NCI-H128 (cell line): ENCODE measurements around the gene KRTAP24-1.

Experiments used
- DNase-seq: peaks from one replicate; lab custom pipeline; 2025; ENCODE audit not compliant: unreplicated experiment; lab: John Stamatoyannopoulos, UW

Gene KRTAP24-1

DNA sequence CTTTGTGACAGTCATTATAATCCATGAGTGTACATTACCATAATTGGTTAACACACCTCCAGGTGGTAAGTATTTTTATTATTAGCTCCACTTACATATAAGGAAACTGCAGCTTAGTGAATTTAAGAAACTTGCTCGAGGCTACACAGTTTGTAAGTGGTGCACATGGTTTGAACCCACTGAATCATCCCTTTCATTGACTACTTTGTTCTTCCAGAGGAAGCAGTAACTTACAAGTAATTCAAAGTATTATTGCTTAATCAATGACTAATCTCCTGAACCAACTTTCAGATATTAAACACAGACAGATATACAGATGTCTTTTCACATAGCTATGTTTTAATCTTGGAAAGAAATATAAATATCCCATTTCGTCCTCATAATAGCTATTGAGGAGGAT lies 48.1 kb downstream of the KRTAP24-1 start:
- DNase-seq: no peak

DNA sequence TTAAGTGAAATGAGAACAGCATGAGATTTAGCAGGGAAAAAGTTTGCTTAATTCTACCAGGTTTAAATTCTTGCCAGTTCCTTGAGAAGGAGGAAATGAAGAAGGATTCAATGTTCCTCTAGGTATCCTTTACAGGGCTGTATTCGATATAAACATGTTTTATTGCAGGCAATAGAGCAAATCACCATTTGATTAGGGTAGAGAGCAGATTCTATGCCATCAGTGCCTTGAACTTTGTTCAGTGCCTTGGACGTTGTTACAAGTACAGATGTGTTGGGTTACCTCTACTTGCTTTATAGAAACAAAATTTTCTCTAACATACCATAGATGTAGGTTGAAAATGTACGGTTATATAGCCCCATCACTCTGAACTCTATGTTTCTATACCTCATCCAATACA lies 48.7 kb downstream of the KRTAP24-1 start:
- DNase-seq: no peak

DNA sequence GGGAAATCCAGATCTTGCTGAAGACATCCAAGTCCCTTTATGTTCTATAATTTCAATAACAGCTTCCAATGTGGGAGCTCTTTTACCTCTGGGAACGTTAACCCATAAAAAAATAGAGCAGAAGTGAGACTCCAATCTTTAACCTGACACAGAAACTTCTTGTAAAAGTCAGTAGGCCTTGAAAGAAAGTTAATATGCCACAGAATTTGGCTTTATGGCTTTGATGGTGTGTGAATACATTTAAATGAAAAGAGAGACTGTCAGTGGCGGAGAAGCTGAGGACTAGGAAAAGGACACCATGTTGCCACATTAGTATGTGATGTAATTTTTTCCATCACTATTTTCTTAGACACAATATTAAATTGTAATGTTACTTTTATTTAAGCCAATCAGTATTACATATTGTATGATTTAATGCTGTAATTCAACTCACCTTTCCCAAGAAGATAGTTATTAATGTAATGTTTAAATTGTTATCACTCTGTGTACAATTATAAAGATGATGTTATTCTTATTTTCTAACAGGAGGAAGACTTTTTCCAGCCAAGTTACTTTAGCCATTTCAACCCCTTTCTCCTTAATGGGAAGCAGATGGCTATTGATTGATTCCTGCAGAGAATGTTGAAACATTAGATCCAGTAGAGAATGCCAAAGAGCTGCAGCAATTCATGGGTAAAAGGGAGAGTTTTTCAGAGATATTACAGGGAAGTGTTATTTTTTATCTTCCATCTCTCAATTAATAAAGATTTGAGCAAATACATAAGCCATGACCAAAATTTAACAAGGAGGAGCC lies 49.3 kb downstream of the KRTAP24-1 start:
- DNase-seq: no peak

DNA sequence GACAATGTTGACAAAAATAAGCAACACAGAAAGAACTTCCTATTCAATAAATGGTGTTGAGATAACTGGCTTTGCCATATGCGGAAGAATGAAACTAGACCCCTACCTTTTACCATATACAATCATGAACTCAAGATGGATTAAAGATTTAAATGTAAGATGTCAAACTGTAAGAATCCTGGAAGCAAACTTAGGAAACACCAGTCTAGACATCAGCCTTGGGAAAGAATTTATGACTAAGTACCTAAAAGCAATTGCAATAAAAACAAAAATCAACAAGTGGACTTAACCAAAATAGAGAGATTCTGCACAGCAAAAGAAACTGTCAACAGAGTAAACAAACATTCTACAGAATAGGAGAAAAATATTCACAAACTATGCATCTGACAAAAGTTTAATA lies 50.7 kb downstream of the KRTAP24-1 start:
- DNase-seq: no peak
